ENCODE results near the gene FRMD5.
A peak's percentile ranks its signal among the peaks of the same experiment; 100 is the strongest.
"Not testable (repeated sequence)": the region's sequence is repeated elsewhere in the genome, so short reads cannot be mapped to it uniquely, and the experiment has no call there.

Gene FRMD5

DNA sequence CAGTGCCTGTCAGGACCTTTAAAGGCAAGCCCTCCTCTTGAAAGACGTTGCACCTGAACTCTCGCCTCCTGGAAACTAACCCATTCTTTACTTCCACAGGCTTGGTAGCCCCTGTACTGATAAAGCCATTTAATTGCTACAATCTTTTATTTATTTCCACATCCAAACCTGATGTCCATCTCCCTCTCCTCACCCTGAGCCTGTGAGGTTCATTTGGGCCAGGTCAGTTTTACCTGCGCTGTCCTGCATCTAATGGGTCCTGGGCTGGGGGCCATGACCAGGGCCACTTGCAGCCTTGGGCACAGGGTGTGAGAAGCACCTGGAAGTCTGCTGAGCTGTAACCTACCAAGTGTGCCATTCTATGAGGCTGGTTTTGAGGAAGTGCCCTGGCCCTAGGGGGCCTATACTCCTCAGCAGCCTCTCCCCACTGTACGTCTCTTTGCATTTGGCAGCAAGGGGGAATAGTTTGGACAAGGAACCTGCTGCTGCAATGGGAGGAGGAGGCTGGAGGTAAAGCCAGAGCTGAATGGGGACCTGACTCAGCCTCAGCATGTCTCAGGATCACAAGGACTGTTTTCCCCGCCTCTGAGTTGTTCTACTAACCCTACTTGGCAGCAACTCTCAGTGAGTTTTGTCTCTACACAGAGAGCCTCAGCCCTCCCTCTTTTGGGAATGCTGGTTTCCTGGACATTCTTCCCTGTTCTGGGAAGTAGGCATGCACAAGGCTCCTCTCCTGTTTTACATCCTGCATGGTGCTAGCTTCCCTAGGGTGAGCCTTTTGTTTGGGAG lies 314.5 kb downstream of the FRMD5 start:
- no peak for DNase-seq

DNA sequence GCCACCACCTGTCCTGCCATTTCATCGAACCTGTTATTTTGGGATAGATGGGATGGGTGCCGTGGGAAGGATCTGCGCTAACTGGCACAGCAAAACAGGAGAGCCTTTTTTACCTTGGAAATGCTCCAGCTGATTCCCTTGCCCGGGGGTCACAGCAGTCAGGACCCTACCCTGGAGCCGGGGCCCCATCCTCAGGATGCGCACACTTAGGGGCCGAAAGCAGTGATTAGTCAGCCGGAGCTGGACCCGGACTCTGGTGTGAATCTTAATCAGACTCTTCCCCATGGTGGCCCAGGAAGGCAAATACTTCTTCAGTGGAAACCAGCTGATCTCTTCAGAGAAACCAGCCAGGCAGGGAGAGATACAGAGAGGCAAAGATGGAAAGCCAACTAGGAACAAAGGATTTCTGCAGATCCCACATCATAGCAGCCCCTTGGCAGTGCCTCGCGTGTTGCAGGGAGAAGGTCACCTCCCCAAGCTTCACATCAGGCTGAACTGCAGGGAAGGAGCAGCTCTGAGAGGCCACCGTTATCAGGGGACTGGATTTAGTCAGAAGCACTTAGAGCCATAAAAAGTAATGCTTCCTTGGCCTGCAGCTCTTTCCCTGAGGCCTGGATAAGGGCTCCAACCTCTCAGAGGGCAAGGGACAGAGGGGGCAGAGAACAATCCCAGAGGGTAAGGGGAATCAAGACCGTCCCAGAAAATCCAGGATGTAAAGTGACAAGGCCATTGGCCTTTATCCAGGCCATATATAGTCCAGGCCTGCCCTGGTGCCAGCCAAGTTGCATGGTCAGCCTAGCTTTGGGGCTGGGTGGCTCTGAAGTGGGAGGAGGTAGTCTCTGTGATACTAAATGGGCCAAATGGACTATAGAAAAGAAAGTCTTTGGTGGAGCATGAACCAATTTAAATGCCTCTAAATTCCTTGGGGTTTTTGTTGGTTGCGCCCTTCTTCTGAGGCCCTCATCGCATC lies 315.4 kb downstream of the FRMD5 start:
- no peak for DNase-seq

GRCh38 chr15:43878446-43878845 lies 316.6 kb downstream of the FRMD5 start:
- no peak for DNase-seq

DNA sequence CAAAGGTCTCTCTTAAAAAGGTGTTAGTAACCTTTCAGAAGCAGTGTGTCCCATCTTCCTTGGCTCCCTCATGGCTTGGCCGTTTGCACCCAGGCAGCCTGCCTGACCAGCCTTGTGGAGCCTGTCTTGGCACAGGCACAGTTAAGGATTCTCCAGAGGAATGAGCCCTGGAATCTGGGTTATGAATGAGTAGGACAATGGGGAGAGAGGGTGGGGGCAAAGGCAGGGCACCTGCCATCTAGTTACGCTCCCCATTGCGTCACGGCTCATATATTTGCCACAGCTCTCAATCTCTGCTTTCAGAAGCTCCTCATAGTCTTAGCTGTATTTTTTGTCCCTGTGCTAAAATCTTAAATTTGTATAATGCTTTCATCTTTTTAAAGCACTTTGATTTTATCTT lies 317.7 kb downstream of the FRMD5 start:
- no peak for DNase-seq

DNA sequence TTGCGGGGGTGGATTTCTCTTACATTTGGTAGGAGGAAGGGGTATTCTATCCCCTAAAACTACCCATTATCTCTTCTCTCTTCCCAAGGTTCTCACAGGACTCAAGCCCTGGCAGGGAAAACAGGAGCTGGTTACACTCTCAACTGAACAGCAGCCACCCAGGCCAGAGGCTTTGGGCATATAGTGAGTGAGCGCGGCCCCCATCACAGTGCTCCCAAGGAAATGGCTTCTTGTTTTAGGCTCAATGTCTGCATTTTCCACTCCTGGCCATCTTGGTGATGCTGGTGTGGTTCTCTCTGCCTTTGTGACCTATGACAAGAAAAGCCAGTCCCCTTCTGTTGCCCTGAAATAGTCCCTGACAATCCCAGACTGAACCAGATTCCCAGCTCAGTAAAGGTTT lies 318.2 kb downstream of the FRMD5 start:
- no peak for DNase-seq

- no peak for DNase-seq
Measured at GRCh38 chr15:43873651-43874050, 321.4 kb downstream of the FRMD5 start.

- peak; percentile 27 for DNase-seq
Measured at GRCh38 chr15:43872416-43873020, 322.6 kb downstream of the FRMD5 start.

GRCh38 chr15:43871835-43872234 lies 323.2 kb downstream of the FRMD5 start:
- no peak for DNase-seq

- no peak for DNase-seq
Measured at GRCh38 chr15:43868406-43868805, 326.7 kb downstream of the FRMD5 start.

DNA sequence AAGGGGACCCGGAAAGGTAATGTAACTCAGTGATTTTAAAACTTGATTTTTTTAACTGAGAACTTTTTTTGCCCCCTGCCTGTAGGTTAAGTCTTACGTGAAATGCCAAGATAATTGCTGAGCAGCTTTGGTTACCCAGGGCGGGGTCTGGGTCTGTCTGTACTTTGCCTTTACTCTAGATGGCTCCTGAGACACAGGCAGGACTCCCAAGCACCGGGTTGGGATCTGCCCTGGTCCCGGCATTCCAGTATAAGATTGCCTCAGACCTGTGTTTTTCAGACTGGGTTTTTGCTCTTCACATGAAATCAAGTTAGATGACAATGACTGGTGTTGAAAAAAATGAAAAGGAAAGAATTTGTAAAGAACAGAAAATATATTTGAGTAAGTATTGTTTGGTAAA lies 328.0 kb downstream of the FRMD5 start:
- no peak for DNase-seq

- DNase-seq = not testable (repeated sequence)
Measured at GRCh38 chr15:43866636-43867035, 328.4 kb downstream of the FRMD5 start.

GRCh38 chr15:43859546-43859945 lies 335.5 kb downstream of the FRMD5 start:
- DNase-seq = no peak

DNA sequence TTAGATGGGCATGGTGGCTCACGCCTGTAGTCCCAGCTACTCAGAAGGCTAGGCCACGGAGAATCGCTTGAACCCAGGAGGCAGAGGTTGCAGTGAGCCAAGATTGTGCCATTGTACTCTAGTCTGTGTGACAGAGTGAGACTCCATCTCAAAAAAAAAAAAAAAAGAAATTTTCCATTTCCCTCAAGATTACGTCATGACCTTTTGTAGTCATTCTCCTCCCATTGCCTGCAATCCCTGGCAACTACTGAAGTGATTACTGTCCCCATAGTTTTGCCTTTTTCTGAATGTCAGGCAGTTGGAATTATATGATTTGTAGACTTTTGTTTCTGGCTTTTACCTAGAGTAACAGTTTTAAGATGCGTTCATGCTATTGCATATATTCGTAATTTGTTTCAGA lies 340.3 kb downstream of the FRMD5 start:
- DNase-seq = no peak

DNA sequence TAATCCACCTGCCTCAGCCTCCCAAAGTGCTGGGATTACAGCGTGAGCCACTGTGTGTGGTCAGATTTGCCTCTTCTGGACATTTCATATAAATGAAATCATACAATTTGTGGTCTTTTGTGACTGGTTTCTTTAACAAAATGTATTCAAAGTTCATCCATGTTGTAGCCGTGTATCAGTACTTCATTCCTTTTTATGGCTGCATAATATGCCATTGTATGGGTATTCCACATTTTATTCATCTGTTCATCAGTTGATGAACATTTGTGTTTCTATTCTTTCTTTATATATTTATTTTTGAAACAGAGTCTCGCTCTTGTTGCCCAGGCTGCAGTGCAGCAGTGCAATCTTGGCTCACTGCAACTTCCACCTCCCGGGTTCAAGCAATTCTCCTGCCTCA lies 342.5 kb downstream of the FRMD5 start:
- DNase-seq = no peak

DNA sequence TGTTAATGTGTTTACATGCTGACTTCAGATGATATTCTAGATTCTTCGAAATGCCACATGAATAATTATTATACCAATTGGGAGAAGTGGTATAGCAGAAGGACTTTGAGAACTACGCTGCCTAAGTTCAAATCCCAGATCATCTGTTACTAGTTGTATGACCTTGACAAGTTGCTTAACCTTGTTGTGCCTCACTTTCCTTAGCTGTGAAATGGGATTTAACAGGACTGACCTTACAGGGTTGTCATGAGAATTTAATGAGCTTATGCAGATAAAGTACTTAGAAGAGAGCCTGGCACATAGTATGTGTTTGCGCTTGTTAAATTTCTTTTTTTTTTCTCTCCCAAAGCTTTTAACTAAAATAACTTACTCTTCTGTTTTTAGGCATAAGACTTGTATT lies 343.8 kb downstream of the FRMD5 start:
- DNase-seq = no peak

GRCh38 chr15:43845421-43845820 lies 349.6 kb downstream of the FRMD5 start:
- no peak for DNase-seq

DNA sequence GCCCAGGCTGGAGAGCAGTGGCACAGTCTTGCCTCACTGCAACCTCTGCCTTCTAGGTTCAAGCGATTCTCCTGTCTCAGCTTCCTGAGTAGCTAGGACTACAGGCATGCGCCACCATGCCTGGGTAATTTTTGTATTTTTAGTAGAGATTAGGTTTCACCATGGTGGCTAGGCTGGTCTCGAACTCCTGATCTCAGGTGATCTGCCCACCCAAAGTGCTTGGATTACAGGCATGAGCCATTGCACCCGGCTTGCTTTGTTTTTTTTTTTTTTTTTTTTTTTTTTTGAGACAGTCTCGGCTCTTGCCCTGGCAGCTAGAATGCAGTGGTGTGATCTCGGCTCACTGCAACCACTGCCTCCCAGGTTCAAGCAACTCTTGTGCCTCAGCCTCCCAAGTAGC lies 362.6 kb downstream of the FRMD5 start:
- DNase-seq = not testable (repeated sequence)

DNA sequence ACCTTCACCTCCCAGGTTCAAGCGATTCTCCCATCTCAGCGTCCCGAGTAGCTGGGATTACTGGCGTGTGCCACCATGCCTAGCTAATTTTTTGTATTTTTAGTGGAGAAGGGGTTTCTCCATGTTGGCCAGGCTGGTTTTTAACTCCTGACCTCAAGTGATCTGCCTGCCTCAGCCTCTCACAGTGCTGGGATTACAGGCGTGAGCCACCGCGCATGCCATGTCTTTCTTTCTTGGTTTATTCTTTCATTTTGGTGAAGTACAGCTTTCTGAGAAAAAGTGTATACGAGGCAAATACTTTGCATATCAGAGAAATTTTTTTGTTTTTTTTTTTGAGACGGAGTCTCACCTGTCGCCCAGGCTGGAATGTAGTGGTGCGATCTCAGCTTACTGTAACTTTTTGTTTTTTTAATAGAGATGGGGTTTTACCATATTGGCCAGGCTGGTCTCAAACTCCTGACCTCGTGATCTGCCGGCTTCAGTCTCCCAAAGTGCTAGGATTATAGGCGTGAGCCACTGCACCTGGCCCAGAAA lies 363.5 kb downstream of the FRMD5 start:
- DNase-seq = not testable (repeated sequence)

DNA sequence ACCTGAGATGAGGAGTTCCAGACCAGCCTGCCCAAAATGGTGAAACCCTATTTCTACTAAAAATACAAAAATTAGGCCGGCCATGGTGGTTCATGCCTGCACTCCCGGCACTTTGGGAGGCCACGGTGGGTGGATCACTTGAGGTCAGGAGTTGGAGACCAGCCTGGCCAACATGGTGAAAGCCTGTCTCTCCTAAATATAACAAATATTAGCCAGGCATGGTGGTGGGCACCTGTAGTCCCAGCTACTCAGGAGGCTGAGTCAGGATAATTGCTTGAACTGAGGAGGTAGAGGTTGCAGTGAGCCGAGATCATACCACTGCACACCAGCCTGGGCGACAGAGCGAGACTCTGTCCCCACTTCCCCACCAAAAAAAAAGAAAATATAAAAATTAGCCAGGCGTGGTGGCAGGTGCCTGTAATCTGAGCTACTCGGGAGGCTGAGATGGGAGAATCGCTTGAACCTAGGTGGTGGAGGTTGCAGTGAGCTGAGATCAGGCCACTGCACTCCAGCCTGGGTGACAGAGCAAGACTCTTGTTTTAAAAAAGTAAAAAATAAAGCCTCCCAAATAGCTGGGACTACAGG lies 364.3 kb downstream of the FRMD5 start:
- DNase-seq = not testable (repeated sequence)

GRCh38 chr15:43829951-43830540 lies 365.0 kb downstream of the FRMD5 start:
- DNase-seq = not testable (repeated sequence)

DNA sequence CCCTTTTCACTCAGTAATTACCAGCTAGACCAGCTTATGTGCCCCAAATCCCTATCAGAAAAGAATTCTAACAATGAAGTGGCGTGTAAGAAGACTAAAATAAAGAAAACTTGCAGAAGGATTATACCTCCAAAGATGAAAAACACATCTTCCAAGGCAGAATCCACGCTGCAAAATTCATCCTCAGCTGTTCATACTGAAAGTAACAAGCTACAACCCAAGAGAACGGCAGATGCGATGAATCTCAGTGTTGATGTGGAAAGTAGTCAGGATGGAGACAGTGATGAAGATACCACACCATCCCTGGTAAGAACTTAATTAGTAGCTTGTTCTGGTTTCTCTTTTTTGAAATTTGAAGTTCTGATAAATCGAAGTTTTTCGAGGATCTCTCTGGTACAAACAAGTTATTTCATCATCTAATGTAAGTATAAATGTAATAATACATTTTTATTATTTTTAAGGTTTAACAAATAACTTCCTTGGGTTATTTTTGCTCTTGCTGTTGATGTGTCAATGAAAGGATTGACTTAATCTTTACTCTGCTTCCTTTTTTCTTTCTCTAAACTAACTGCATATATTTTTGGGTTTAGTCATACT lies 366.9 kb downstream of the FRMD5 start:
- no peak for DNase-seq
